ENCODE measurements around the gene AMN. TPM values are rescaled to one million over a fixed set of nuclear protein-coding genes. Genes with fewer than 3 reads are reported as not detected.
"Not testable (repeated sequence)": the region's sequence is repeated elsewhere in the genome, so short reads cannot be mapped to it uniquely, and the experiment has no call there.

The AMN gene
- total and polyA plus RNA-seq, 2 experiments from 2014 or later: not detected

DNA sequence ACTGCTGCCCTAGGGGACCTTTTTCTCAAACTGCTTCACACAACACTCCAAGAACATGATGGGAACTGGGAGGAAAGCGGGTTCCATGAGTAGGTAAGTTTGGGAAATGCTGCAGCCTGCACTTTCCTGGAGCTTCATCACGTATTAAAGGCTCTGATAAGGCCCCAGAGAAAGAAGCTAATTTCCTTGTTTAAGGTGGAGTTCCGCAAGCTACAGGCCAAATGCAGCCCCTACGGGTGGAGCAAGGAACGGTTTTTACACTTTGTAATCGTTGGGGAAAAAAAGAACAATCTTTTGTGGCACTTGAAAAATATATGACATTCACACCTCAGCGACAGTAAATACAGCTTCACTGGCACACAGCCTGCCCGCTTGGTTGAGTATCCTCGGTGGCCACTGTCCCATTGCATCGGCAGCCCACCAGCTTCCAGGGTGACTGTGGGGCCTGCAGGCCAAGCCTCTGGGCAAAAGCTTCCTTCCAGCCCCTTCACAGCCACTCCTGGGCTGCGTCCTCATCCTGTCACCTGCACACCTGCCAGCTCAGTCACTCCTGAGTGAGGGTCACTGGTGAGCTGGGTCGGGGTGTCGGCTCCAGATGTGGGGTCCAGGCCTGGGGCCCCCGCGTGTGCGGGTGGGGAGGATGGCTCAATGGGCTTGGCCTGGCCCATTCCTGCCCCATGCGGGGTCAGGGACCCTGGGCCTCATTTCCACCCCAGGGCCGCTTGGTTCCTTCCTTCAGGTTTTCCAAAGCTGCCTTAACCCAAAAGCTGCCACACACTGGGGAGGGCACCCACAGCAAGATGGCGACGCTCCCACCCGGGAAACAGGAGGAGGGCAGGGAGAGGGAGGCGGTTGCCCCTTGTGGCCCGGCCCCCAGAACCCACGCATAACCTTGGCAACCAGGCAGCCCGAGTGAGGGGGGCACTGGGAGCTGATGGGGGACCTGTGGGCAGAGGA lies 2.4 kb downstream of the AMN start:
- in situ Hi-C loops (cut with MboI): no loop called here
- H3K79me2 ChIP-seq (ENCODE audit: insufficient read depth): no peaks in the 10 kb centered on the region
- 74 to 77% methylated on average over 24 to 25 of the region's 25 CpGs for WGBS, 2 experiments (ENCODE audit: low coverage in 1 of 2, low lambda C conversion rate in 2 of 2, missing lambda C conversion rate in 2 of 2)

DNA sequence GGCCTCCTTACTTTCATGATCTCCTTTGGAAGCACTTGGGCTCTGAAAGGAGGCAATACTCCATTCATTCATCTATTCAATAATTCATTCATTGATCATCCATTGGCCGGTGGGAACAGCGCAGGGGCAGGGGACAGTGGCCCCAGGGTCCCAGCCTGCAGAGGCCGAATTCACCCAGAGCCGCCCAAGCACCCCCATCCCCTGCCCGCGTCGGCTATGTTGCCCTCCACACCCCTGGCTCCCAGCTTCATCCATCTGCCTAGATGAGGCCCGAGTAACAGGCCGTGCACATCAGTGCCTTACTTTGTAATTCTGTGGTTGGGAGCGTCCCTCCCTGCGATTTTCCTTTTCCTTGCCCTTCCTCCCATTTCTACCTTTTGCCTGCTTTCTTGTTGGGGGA lies 3.2 kb downstream of the AMN start:
- WGBS, 2 experiments (ENCODE audit: low coverage in 1 of 2, low lambda C conversion rate in 2 of 2, missing lambda C conversion rate in 2 of 2): 84 to 85% methylated on average over 11 of the region's 11 CpGs
- TF ChIP-seq EZH2 (IDR thresholded peaks at IDR 0.05; ENCODE audit: insufficient read depth, poor library complexity, severe bottlenecking) (no peak), EZH2phosphoT487 (IDR thresholded peaks at IDR 0.05; ENCODE audit: insufficient read depth, low read depth) (no peak)
- Histone ChIP-seq H3K27ac (no peak overlapping the region), H3K4me3 (no peak overlapping the region), H3K27me3 (replicated peaks; ENCODE audit: insufficient read depth) (peaks cover 41% of the 10 kb centered on the region), H3K4me1 (ENCODE audit: insufficient read depth) (no peaks in the 10 kb centered on the region), H3K36me3 (ENCODE audit: low read depth) (no peaks in the 10 kb centered on the region), H3K4me2 (ENCODE audit: unreplicated experiment) (no peak overlapping the region), H4K20me1 (ENCODE audit: insufficient read depth) (no peaks in the 10 kb centered on the region), H3K9ac (no peak overlapping the region), H2AFZ (no peak overlapping the region), H3F3A (ENCODE audit: insufficient read depth) (no peaks in the 10 kb centered on the region), H3K9me3 (ENCODE audit: low read depth) (no peaks in the 10 kb centered on the region), H3K79me2 (ENCODE audit: insufficient read depth) (no peaks in the 10 kb centered on the region), H3K9me2 (ENCODE audit: insufficient read depth) (no peaks in the 10 kb centered on the region)
- no peak for DNase-seq
- in situ Hi-C loops (cut with MboI): no loop called here

More for the DNA sequence above, 2.4 kb downstream of the AMN start:
- no peaks in the 10 kb centered on the region for H4K20me1 ChIP-seq (ENCODE audit: insufficient read depth)
- peaks cover 41% of the 10 kb centered on the region for H3K27me3 ChIP-seq (replicated peaks; ENCODE audit: insufficient read depth)
- no peaks in the 10 kb centered on the region for H3K9me3 ChIP-seq (ENCODE audit: low read depth)
- no peak overlapping the region for H3K4me3 ChIP-seq
- no peak for TF ChIP-seq EZH2 (IDR thresholded peaks at IDR 0.05; ENCODE audit: insufficient read depth, poor library complexity, severe bottlenecking)
- TF ChIP-seq EZH2phosphoT487 (IDR thresholded peaks at IDR 0.05; ENCODE audit: insufficient read depth, low read depth): no peak
- no peak overlapping the region for H3K9ac ChIP-seq
- no peaks in the 10 kb centered on the region for H3F3A ChIP-seq (ENCODE audit: insufficient read depth)
- no peak overlapping the region for H3K27ac ChIP-seq
- no peaks in the 10 kb centered on the region for H3K9me2 ChIP-seq (ENCODE audit: insufficient read depth)
- H2AFZ ChIP-seq: no peak overlapping the region
- no peak for DNase-seq
- no peaks in the 10 kb centered on the region for H3K36me3 ChIP-seq (ENCODE audit: low read depth)
- H3K4me2 ChIP-seq (ENCODE audit: unreplicated experiment): no peak overlapping the region
- H3K4me1 ChIP-seq (ENCODE audit: insufficient read depth): no peaks in the 10 kb centered on the region

DNA sequence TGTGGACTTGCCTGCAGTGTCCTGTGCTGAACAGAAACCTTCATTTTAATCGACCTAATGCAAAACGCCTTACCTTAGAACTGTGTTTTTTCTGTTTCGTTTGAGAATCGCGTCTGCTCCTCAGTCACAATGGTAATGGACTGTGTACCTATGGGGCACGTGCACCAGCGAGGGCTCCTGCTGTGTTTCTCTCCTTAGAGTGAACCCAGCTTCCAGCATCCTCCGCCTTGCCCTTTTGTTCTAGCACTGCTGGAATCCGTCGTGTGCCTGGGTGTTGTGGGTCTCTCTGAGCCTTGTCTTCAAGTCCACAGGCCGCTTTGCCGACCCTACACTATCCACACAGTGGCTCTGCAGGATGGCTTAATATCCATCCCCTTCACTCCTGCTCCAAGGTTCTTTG lies 3.6 kb downstream of the AMN start:
- in situ Hi-C loops (cut with MboI): no loop called here
- H3K9ac ChIP-seq: no peak overlapping the region
- H3K4me1 ChIP-seq (ENCODE audit: insufficient read depth): no peaks in the 10 kb centered on the region
- no peaks in the 10 kb centered on the region for H4K20me1 ChIP-seq (ENCODE audit: insufficient read depth)
- no peak for DNase-seq
- no peak overlapping the region for H3K4me3 ChIP-seq
- H3K4me2 ChIP-seq (ENCODE audit: unreplicated experiment): no peak overlapping the region
- 79 to 83% methylated on average over 12 of the region's 12 CpGs for WGBS, 2 experiments (ENCODE audit: low coverage in 1 of 2, low lambda C conversion rate in 2 of 2, missing lambda C conversion rate in 2 of 2)
- no peak overlapping the region for H3K27ac ChIP-seq
- no peak overlapping the region for H2AFZ ChIP-seq
- no peaks in the 10 kb centered on the region for H3K9me3 ChIP-seq (ENCODE audit: low read depth)
- no peaks in the 10 kb centered on the region for H3K36me3 ChIP-seq (ENCODE audit: low read depth)
- H3K27me3 ChIP-seq (replicated peaks; ENCODE audit: insufficient read depth): peaks cover 41% of the 10 kb centered on the region
- no peaks in the 10 kb centered on the region for H3K9me2 ChIP-seq (ENCODE audit: insufficient read depth)
- no peaks in the 10 kb centered on the region for H3K79me2 ChIP-seq (ENCODE audit: insufficient read depth)
- TF ChIP-seq EZH2 (IDR thresholded peaks at IDR 0.05; ENCODE audit: insufficient read depth, poor library complexity, severe bottlenecking) (no peak), EZH2phosphoT487 (IDR thresholded peaks at IDR 0.05; ENCODE audit: insufficient read depth, low read depth) (no peak)
- H3F3A ChIP-seq (ENCODE audit: insufficient read depth): no peaks in the 10 kb centered on the region

DNA sequence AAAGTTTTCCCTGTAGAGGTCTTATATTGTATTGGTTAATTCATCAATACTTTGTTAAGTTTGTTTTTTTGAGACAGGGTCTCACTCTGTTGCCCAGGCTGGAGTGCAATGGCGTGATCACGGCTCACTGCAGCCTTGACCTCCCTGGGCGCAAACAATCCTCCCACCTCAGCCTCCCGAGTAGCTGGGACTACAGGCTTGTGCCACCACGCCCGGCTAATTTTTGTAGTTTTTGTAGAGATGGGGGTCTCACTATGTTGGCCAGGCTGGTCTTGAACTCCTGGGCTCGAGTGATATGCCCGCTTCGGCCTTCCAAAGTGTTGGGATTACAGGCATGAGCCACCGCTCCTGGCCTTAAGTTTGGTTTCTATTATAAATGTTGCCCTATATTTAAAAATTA lies 4.4 kb downstream of the AMN start:
- in situ Hi-C loops (cut with MboI): not testable (repeated sequence)

More for the DNA sequence above, 4.4 kb downstream of the AMN start:
- not testable (repeated sequence) for H3K4me2 ChIP-seq (ENCODE audit: unreplicated experiment); H3K4me1 ChIP-seq (ENCODE audit: insufficient read depth); H3K4me3 ChIP-seq; H4K20me1 ChIP-seq (ENCODE audit: insufficient read depth); H3K36me3 ChIP-seq (ENCODE audit: low read depth); H3K9ac ChIP-seq; H3K79me2 ChIP-seq (ENCODE audit: insufficient read depth); H3K27ac ChIP-seq; H3F3A ChIP-seq (ENCODE audit: insufficient read depth); H3K9me3 ChIP-seq (ENCODE audit: low read depth); H2AFZ ChIP-seq; H3K9me2 ChIP-seq (ENCODE audit: insufficient read depth); DNase-seq
- WGBS, 2 experiments (ENCODE audit: low coverage in 1 of 2, low lambda C conversion rate in 2 of 2, missing lambda C conversion rate in 2 of 2): 88 to 92% methylated on average over 10 of the region's 10 CpGs
- H3K27me3 ChIP-seq (replicated peaks; ENCODE audit: insufficient read depth): peaks cover 41% of the 10 kb centered on the region
